Breast epithelium (tissue), 4 donors: ENCODE measurements around the gene FUCA1. TPM values are rescaled to one million over a fixed set of nuclear protein-coding genes. Genes with fewer than 3 reads are reported as not detected.

Source experiments
- DNase-seq, 2 donors: peaks; one replicate each; pipeline ENCODE4 v3.0.0-alpha.2; 2019; ENCODE audit warnings: low spot score in 2 of 2
- H3K27ac ChIP-seq, 2 donors: fragments of 200-600 bp; sonication (generic) in 1 of 2; one replicate each; pipeline ENCODE4 v1.5.1; 2016 to 2019; ENCODE audit warnings: mild to moderate bottlenecking in 1 of 2
- H3K27me3 ChIP-seq, 2 donors: fragments of 200-600 bp; sonication (generic) in 1 of 2; one replicate each; pipeline versions ENCODE4 v1.5.1 to v1.6.0; 2017 to 2019; ENCODE audit warnings: control low read depth in 1 of 2, mild to moderate bottlenecking in 1 of 2
- H3K36me3 ChIP-seq: fragments of 200-600 bp; one replicate; pipeline ENCODE4 v1.5.1; 2019
- H3K4me1 ChIP-seq, 2 donors: fragments of 200-600 bp; sonication (generic); one replicate each; pipeline ENCODE4 v1.5.1; 2016 to 2019; ENCODE audit warnings: control low read depth in 1 of 2
- H3K4me3 ChIP-seq, 3 donors: fragments of 200-600 bp; sonication (generic); 1 replicate in 2 of 3; 2 replicates in 1 of 3; pipeline ENCODE4 v1.5.1; 2016 to 2019; ENCODE audit warnings: mild to moderate bottlenecking in 3 of 3, moderate library complexity in 2 of 3
- H3K9me3 ChIP-seq, 2 donors: fragments of 200-600 bp; sonication (generic) in 1 of 2; one replicate each; pipeline ENCODE4 v1.5.1; 2016 to 2019; ENCODE audit warnings: control low read depth in 1 of 2
- POLR2A ChIP-seq: fragments of 450-650 bp; IDR thresholded peaks from one replicate; pipeline ENCODE4 v1.6.1; 2016; ENCODE audit warnings: antibody characterized with exemption, mild to moderate bottlenecking, moderate library complexity
- POLR2AphosphoS5 ChIP-seq, 3 donors: sonication (generic); formaldehyde crosslinking; IDR thresholded peaks; one replicate each; pipeline ENCODE4 v1.6.1; 2017; ENCODE audit warnings: antibody characterized with exemption in 3 of 3
- intact Hi-C: fragments of 100-400 bp; cut with DNase I; formaldehyde crosslinking; loops from one replicate; pipeline ENCODE4 v1.15.1; 2023; ENCODE audit warnings: low total_unique reads
- total RNA-seq, 3 donors: library from RNA; depleted of rRNA; stranded (reverse); fragments of >200 nt; gene quantifications; one replicate each; pipeline ENCODE4 v1.1.0, GENCODE V29; 2016
- TF ChIP-seq, protein P1 (sequence below), 3 donors: fragments of 450-650 bp; IDR thresholded peaks; one replicate each; pipeline ENCODE4 v1.5.1; 2016 to 2017; ENCODE audit warnings: antibody characterized with exemption in 3 of 3, mild to moderate bottlenecking in 3 of 3, moderate library complexity in 3 of 3

The FUCA1 gene
- total RNA-seq, 3 donors from 2014 or later = 26.9 to 45.3 (median 44.2) TPM

DNA sequence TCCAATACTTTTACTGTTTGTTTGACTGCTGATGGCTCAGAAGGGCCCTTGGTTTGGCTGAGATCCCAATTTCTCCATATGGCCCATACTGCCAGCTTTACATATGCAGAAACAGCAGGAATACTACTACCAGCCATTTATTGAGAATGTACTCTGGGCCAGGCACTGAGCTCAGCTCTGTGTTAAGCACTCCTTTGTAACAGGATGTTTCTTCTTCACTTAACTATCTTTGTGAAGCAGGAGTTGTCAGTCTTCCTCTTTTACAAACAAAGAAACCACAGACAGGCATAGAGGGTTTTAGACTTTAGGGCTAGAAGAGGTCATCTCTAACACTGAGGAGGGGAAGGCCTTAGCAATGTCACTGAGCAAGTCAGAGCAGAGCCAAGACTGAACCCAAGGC lies 51.2 kb downstream of the FUCA1 start:
- Histone ChIP-seq H3K9me3 (no peaks in the 10 kb centered on the region), H3K4me3 (no peak overlapping the region), H3K27me3 (no peaks in the 10 kb centered on the region), H3K4me1 (no peaks in the 10 kb centered on the region), H3K27ac (no peak overlapping the region), H3K36me3 (no peaks in the 10 kb centered on the region)
- TF ChIP-seq, protein P1, sequence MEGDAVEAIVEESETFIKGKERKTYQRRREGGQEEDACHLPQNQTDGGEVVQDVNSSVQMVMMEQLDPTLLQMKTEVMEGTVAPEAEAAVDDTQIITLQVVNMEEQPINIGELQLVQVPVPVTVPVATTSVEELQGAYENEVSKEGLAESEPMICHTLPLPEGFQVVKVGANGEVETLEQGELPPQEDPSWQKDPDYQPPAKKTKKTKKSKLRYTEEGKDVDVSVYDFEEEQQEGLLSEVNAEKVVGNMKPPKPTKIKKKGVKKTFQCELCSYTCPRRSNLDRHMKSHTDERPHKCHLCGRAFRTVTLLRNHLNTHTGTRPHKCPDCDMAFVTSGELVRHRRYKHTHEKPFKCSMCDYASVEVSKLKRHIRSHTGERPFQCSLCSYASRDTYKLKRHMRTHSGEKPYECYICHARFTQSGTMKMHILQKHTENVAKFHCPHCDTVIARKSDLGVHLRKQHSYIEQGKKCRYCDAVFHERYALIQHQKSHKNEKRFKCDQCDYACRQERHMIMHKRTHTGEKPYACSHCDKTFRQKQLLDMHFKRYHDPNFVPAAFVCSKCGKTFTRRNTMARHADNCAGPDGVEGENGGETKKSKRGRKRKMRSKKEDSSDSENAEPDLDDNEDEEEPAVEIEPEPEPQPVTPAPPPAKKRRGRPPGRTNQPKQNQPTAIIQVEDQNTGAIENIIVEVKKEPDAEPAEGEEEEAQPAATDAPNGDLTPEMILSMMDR (IDR thresholded peaks at IDR 0.05) = no peak
- TF ChIP-seq POLR2A (no peak), POLR2AphosphoS5 (IDR thresholded peaks at IDR 0.05) (no peak)
- no peak for DNase-seq
- intact Hi-C loops = no loop called here

DNA sequence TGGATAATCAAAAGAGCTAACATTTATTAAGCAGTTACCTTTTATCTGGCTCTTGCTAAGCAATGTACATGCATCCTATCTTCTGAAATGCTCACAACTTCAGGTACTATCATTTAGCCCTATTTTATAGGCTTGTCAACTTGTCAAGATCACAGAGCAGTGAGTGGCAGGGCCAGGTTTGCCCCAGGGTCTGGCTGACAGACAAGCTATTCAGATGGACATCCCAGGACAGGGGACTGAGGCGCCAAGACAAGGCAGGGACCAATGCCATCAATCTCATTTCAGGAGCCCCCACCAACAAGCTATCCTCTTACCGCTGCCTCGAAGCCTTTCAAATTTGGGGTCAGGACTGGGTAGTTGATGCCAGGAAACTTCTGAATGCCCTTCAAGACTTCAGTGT lies 51.7 kb downstream of the FUCA1 start:
- Histone ChIP-seq H3K9me3 (no peaks in the 10 kb centered on the region), H3K36me3 (no peaks in the 10 kb centered on the region), H3K27me3 (no peaks in the 10 kb centered on the region), H3K27ac (no peak overlapping the region), H3K4me3 (no peak overlapping the region), H3K4me1 (no peaks in the 10 kb centered on the region)
- no peak for TF ChIP-seq POLR2AphosphoS5 (IDR thresholded peaks at IDR 0.05)
- no peak for TF ChIP-seq POLR2A
- TF ChIP-seq, protein P1 (IDR thresholded peaks at IDR 0.05) = no peak
- intact Hi-C loops = no loop called here
- no peak for DNase-seq

DNA sequence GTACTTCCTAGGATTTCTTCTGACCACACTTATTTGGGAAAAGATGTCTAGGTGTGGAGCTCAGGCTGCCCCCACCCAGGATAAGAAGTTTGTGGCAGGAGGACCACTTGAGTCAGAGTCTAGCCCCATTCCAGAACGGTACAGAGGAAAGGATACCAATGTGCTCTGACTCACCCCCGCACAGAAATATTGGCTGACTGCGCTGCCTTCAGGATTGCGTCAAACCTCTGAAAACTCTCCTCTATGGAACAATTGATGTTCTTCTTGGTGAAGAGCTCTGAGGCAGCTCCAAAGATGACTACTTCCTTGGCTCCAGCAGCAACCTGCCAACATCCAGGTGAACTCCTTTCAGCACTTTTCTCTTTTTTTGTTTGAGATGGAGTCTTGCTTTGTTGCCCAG lies 54.1 kb downstream of the FUCA1 start:
- intact Hi-C loops = no loop called here
- H3K27ac ChIP-seq = no peak overlapping the region
- no peaks in the 10 kb centered on the region for H3K36me3 ChIP-seq
- no peaks in the 10 kb centered on the region for H3K4me1 ChIP-seq
- TF ChIP-seq POLR2A = no peak
- TF ChIP-seq, protein P1 (IDR thresholded peaks at IDR 0.05) = no peak
- TF ChIP-seq POLR2AphosphoS5 (IDR thresholded peaks at IDR 0.05) = no peak
- H3K9me3 ChIP-seq = no peaks in the 10 kb centered on the region
- H3K4me3 ChIP-seq = no peak overlapping the region
- DNase-seq = no peak
- H3K27me3 ChIP-seq = no peaks in the 10 kb centered on the region

DNA sequence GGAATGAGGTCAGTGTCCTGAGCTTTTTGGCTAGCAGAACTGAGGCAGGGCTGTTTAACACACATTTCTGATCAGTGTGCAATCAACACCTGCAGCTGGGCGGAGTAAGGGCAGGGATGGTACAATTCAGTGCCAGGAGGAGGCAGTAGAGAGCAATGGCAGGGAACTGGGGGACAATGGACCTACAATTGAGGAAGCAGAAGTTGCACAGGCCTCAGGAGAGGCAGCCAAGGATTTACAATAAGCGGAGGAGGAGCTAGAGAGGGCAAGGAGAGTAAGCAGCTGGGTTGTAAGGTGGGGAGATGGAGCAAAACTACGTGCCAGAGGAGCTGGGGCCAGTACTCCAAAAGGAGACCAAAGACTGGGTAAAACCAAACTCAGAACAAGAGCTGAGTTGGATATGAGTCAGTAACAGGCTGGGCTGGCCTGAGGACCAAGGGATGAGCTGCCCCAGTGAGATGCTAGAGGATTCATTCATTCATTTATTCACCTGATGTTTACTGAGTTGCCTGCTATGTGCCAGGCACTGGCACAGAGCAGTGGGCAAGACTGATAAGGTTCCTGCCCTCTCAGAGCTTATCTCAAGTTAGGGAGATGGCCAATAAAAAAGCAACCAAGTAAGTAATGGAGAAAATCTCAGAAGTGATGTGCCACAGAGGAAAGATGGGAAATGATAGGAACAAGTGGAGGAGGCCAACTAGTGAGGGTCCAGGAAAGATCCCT lies 57.1 kb downstream of the FUCA1 start:
- TF ChIP-seq, protein P1 (IDR thresholded peaks at IDR 0.05) = peak in 2 of 3 donors; percentile 41 to 50
- TF ChIP-seq POLR2AphosphoS5 (IDR thresholded peaks at IDR 0.05) = no peak
- no peak for TF ChIP-seq POLR2A
- Histone ChIP-seq H3K36me3 (no peaks in the 10 kb centered on the region), H3K4me1 (no peaks in the 10 kb centered on the region), H3K4me3 (no peak overlapping the region), H3K9me3 (no peaks in the 10 kb centered on the region), H3K27ac (no peak overlapping the region), H3K27me3 (no peaks in the 10 kb centered on the region)
- intact Hi-C loops = no loop called here
- no peak for DNase-seq

DNA sequence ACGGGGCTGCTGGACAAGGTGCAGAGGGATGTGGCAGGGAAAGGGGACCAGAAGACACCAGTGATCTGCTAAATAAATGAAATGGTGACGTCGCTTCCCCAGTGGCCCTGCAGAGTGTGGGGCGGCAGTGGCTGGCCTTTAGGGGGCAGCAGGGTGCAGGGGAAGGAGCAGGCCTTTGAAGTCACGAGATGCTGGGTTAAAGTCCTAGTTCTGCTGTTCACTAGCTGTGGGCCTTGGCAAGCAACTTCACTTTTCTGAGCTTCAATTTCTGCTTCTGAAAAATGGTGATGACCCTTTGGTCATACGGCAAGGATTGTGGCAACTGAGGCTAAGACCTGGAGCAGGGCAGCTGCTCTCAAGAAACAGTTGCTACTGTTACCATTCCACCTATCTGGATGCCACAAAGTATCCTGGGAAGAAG lies 58.3 kb downstream of the FUCA1 start:
- H3K27ac ChIP-seq = no peak overlapping the region
- H3K9me3 ChIP-seq = no peaks in the 10 kb centered on the region
- intact Hi-C loops = no loop called here
- TF ChIP-seq, protein P1 (IDR thresholded peaks at IDR 0.05) = peak in 2 of 3 donors; percentile 44 to 66
- TF ChIP-seq POLR2AphosphoS5 (IDR thresholded peaks at IDR 0.05) = no peak
- no peak for TF ChIP-seq POLR2A
- peak; percentile 60 to 70 for DNase-seq
- H3K4me3 ChIP-seq = no peak overlapping the region
- H3K36me3 ChIP-seq = no peaks in the 10 kb centered on the region
- H3K27me3 ChIP-seq = no peaks in the 10 kb centered on the region
- H3K4me1 ChIP-seq = no peaks in the 10 kb centered on the region
